ENCODE measurements around the gene ADAM19.

The ADAM19 gene

GRCh38 chr5:157575381-157576020, at the start of gene ADAM19:
ADAM19 (minus strand) TSS chr5:157575775; CDS start chr5:157575696, 79 bp downstream.
- FAIRE-seq, result no peak

- FAIRE-seq, result no peak
Measured at GRCh38 chr5:157624144-157624543, 48.6 kb upstream of the ADAM19 start.

- no peak for FAIRE-seq
Measured at GRCh38 chr5:157620776-157621175, 45.2 kb upstream of the ADAM19 start.

- no peak for FAIRE-seq
Measured at GRCh38 chr5:157618191-157618765, 42.7 kb upstream of the ADAM19 start.

- FAIRE-seq, result no peak
Measured at GRCh38 chr5:157616785-157617184, 41.2 kb upstream of the ADAM19 start.

GRCh38 chr5:157613385-157614245, 38.0 kb upstream of the ADAM19 start:
- no peak for FAIRE-seq

GRCh38 chr5:157612581-157612980, 37.0 kb upstream of the ADAM19 start:
- no peak for FAIRE-seq

GRCh38 chr5:157611571-157612476, 36.2 kb upstream of the ADAM19 start:
- no peak for FAIRE-seq

GRCh38 chr5:157610990-157611389, 35.4 kb upstream of the ADAM19 start:
- no peak for FAIRE-seq

GRCh38 chr5:157608972-157609565, 33.5 kb upstream of the ADAM19 start:
- FAIRE-seq, result no peak

- no peak for FAIRE-seq
Measured at GRCh38 chr5:157607371-157608161, 32.0 kb upstream of the ADAM19 start.

GRCh38 chr5:157606046-157606445, 30.5 kb upstream of the ADAM19 start:
- no peak for FAIRE-seq

- no peak for FAIRE-seq
Measured at GRCh38 chr5:157603333-157604190, 28.0 kb upstream of the ADAM19 start.

- FAIRE-seq, result no peak
Measured at GRCh38 chr5:157602505-157602904, 26.9 kb upstream of the ADAM19 start.

GRCh38 chr5:157600252-157600651, 24.7 kb upstream of the ADAM19 start:
- no peak for FAIRE-seq

GRCh38 chr5:157599565-157599964, 24.0 kb upstream of the ADAM19 start:
- no peak for FAIRE-seq

- FAIRE-seq, result no peak
Measured at GRCh38 chr5:157598350-157598936, 22.9 kb upstream of the ADAM19 start.

GRCh38 chr5:157597277-157597676, 21.7 kb upstream of the ADAM19 start:
- no peak for FAIRE-seq

- FAIRE-seq, result no peak
Measured at GRCh38 chr5:157596487-157596886, 20.9 kb upstream of the ADAM19 start.

All from endometrium (tissue), 2 donors.